HG03196 (cell line): ENCODE measurements around the gene SLC3A2.
A peak's percentile ranks its signal among the peaks of the same experiment; 100 is the strongest.

Source experiments
- ATAC-seq: cut with Tn5 transposase; IDR thresholded peaks from one replicate; pipeline ENCODE4 v1.9.1; 2021; ENCODE audit not compliant: unreplicated experiment

SLC3A2 gene

DNA sequence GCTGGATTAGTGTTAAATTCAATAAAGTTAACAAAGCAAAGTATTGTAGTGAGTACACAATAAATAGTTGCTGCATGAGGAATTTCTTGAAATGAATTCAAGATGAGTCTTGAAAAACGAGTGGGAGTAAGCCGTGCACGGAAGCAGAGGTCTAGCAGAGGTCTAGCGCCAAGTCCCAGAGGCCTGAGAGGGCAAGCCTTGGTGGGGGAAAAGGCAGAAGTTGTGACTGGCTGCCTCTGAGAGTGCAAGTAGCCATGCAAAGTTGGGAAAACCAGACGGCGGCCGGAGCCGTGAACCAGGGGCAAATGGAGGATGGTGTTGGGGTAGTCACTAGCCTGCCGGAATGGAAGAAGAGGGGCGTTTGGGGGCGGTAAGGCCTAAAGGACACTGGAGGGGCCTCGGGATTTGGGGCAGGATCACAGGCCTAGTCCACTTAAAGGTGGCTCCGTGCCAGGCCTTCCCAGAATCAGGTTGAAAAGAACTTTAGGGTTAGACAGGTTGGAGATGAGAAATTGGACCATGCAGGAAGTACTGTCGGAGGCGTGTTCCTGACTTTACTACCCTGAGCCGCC, 379 bp upstream of the SLC3A2 start:
- ATAC-seq = peak; percentile 13

DNA sequence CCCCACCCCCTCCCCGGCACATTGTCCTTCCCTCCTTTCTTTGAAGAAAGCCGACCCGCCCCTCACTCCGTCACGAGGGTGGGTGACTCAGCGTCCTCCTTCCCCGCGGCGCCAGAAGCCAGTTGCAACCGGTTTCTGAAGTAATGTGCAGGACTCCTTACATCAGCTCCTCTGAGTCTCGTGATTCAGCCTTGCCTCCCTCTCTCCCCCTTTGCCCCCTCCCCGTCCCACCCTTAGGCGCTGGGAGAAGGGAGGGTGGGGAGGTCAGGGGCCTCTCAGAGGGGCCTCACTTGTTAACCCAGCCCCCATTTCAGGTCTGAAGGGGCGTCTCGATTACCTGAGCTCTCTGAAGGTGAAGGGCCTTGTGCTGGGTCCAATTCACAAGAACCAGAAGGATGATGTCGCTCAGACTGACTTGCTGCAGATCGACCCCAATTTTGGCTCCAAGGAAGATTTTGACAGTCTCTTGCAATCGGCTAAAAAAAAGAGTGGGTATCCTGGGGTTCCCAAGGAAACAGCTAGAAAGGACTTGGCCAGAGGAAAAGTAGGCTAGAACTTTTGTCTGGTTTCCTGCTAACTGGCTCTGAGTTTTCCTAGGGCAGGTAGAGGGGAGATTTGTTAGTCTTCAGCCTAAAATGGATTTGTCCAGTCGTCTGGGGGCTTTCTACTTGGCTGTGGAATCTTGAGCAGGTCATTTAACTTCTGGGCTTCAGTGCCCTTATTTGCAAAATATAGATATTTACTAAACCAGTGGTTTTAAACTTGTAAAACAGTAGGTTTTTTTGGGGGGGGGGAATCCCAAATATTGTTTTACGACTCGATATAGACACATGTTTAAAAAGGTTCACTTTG, 1.1 kb downstream of the SLC3A2 start:
- peak; percentile 49 for ATAC-seq

DNA sequence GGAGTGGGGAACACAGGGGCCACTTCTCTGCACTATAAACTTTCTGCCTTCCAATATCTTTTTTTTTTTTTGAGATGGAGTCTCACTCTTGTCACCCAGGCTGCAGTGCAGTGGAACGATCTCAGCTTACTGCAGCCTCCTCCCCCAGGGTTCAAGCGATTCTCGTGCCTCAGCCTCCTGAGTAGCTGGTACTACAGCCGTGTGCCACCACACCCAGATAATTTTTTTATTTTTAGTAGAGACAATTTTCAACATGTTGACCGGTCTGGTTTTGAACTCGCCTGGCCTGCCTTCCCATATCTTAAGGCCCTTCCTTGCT, 1.7 kb downstream of the SLC3A2 start:
- no peak for ATAC-seq

DNA sequence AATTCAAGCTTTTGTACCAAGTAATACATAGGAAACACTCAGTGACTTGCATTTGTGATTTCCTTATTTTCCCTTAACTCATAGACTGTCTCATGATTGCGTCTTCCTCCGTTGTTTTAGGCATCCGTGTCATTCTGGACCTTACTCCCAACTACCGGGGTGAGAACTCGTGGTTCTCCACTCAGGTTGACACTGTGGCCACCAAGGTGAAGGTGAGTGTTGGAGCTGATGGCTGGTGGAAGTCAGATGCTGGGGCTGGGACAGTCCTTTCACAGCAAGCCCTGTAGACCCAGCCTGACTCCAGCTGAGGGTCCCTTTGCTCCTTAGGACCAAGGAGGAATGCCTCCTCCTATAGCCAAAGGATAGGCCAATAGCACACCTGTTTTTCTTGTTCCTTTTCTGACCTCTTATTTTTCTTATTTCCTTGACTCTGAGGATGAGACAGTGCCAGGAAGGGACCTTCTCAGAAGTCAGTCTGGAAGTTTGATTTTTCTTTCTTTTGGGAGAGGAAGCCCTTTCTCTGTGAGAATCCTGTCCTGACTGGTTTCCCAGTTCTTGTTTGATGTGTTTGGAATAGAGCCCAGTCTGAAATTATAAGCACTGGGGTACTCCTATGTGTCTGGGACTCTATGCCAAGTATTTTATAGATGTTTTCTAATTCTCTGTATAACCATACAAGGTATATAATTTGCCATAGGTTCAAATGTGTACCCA, 2.2 kb downstream of the SLC3A2 start:
- no peak for ATAC-seq

DNA sequence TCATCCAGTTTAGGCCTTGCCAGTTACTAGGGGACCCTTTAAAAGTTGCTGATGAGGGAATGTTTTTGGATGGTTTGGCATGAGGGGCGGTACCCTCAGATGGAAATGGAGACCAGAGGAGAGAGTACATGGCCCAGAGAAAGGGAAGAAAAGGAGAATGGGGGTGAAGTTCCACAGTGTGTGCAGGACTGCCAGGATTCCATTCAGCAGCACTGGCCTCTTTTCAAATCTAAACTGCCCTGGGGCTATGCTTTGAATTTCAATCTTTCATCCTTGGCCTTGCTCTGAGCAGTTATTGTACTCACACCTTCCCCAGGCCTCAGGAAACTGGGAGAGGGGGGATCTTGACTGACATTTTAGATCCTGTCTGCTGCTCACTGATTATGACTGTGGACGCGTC, 3.0 kb downstream of the SLC3A2 start:
- ATAC-seq = no peak

DNA sequence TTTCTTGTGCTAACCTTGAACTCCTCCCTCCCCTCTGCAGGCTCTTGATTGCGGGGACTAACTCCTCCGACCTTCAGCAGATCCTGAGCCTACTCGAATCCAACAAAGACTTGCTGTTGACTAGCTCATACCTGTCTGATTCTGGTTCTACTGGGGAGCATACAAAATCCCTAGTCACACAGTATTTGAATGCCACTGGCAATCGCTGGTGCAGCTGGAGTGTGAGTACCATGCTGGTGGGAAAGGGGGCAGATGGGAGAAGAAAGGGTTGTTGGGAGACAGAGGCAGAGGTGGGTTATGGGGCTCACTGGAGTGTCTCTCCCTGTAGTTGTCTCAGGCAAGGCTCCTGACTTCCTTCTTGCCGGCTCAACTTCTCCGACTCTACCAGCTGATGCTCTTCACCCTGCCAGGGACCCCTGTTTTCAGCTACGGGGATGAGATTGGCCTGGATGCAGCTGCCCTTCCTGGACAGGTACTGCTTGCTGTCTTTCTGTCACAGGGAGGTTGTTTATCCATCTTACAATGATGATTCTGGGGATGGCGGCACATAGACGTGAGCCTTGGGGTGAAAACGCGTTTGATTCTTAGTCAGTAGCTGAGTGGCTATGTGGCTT, 4.5 kb downstream of the SLC3A2 start:
- ATAC-seq = no peak

DNA sequence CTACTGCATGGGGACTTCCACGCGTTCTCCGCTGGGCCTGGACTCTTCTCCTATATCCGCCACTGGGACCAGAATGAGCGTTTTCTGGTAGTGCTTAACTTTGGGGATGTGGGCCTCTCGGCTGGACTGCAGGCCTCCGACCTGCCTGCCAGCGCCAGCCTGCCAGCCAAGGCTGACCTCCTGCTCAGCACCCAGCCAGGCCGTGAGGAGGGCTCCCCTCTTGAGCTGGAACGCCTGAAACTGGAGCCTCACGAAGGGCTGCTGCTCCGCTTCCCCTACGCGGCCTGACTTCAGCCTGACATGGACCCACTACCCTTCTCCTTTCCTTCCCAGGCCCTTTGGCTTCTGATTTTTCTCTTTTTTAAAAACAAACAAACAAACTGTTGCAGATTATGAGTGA, 7.7 kb downstream of the SLC3A2 start:
- ATAC-seq = no peak

DNA sequence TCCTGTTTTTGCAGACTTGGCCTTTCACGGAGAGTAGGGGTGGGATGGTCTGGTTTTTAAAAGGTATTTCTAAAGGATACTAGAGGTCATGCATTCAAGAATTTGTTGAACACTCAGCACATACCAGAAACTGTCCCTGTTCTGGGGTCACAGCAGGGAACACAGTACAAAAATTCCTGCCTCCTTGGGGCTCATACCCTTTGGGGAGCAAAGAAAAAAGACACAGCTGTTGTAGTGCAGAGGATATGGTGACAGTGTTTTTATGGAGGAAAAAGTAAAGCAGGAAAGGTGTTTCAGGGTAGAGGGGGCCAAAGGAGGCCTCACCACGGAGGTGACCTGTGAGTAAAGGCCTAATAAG, 8.4 kb downstream of the SLC3A2 start:
- ATAC-seq = no peak

DNA sequence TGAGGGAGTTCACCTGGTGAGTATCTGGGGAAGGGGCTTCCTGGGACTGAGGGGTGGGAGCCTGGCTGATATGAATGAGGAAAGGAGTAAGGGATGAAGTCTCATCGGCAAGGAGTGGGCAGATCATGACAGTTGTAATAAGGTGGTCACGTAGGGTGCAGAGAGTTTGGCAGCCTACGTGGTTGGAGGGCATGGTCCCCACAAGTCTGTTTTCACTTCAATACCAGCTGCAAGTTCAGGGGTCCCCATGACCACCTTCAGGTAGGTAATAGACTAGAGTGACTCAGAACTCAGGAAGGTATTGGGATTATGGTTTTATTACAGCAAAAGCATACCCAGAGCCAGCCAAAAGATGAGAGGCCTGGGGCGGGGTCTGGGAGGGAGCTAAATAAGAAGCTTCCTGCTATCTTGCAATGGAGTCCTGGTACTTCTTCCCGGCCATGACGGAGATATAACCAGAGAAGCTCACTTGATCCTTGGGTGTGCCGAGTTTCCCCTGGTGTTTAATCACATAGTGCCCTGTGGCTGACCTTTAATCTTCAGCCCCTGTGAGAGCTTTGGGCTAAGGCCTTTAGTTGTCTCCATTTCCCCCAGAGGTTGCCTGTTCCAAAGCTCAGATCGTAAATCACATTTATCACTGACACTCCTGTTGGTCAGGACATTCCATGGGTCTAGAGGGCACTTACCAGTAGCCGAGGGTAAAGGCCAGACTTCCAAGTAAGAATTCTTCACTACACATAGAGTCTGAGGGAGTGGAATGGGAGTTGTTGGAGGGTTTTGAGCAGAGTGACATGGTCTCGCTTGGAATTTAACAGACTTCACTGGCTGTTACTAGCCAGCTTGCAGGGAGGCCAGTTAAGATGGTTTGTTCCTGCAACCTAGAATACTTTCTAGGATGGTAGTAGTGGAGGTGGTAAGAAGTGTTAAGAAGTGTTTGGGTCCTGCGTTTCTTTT, 9.1 kb downstream of the SLC3A2 start:
- ATAC-seq = no peak

DNA sequence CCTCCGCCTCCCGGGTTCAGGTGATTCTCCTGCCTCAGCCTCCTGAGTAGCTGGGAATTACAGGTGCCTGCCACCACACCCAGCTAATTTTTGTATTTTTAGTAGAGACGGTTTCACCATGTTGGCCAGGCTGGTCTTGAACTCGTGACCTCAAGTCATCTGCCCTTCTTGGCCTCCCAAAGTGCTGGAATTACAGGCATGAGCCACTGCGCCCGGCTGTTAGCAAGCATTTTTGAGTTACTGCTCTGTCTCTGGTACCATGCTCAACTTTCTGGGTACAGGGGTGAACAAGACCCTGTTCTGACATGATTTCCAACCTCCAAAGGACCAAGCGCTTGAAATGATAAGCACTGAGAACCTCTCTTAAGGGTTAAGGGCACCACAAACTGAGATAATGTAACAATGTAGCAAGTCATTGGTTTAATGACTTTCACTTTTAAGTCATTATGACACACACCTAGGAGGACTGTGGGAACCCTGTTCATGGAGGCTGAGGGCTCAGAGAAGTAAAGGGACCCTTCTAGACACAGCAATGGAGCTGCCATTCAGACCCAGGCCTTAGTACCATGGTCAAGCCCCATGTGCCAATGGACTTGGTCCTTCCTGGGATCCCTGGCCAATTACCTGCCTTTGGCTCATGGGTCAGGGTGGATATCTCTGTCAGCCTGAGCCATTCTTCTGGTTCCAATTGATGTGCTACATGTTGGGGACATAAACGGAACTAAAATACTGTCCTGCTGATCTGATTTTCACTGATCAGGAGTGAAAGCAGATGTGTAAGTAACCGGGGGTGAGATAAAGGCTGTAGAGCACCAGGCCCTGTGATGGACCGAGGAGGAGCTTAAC, 11.6 kb downstream of the SLC3A2 start:
- no peak for ATAC-seq

DNA sequence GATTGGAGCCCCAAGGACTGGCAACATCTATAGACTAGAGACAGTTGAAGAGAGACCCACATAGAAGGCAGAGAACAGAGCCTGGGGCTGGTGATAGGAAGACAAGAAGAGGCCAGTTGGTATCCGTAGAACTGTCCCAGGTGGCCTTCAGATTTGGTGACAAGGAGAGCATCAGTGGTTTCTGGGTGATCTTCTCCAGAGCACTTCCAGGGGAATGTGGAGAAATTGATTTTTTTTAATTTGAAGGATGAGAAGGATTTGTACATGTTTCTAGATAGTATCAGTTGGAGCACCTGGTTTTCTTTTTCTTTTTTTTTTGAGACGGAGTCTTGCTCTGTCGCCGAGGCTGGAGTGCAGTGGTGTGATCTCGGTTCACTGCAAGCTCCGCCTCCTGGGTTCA, 14.8 kb downstream of the SLC3A2 start:
- ATAC-seq = no peak

DNA sequence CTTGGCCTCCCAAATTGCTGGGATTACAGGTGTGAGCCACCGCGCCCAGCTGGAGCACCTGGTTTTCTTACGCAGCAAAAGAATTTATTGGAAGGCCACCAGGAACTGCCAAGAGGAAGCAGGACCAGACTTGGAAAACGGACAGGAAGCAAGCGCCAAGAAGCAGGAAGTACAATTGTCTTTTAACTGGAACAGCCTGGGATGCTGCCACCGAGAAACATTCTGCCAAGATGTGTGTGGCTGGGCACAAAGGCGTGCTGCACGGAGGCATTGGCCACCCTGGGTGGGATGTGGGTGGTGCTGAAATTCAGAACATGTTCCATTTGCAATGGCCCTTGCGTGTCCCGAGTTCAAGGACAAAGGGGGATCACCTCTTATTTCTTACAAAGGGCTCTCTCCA, 15.4 kb downstream of the SLC3A2 start:
- ATAC-seq = no peak

DNA sequence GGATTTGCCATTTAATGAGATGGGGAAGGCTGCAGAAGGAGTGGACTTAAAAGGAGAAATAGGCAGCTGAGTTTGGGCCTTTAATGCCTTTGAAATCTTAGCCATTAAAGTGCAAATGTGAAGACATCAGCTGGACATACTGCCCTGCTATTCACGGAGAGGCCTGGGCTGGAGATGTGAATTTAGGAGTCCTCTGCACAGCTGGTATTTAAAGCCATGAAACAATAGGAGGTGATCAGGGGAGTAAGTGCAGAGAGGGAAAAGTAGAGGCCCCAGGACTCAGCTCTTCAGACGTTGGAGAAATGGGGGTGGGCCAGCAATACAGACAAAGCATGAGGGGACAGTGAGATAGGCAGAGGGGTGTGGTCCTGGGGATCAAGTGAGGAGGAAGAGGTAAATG, 16.6 kb downstream of the SLC3A2 start:
- ATAC-seq = no peak

DNA sequence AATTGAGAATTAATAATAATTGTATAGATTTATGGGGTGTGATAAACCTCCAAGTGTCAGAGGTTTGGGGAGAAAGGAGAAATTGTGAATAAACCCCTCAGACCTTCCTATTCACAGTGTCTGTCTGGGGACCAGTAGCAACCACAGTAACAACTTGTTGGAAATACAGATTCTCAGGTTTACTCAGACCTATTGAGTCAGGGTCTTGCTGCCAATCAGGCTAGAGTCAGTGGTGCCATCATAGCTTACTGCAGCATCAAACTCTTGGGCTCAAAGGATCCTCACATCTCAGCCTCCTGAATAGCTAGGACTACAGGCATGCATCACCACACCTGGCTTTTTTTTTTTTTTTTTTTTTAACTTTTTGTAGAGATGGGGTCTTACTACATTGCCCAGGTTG, 17.3 kb downstream of the SLC3A2 start:
- ATAC-seq = no peak

DNA sequence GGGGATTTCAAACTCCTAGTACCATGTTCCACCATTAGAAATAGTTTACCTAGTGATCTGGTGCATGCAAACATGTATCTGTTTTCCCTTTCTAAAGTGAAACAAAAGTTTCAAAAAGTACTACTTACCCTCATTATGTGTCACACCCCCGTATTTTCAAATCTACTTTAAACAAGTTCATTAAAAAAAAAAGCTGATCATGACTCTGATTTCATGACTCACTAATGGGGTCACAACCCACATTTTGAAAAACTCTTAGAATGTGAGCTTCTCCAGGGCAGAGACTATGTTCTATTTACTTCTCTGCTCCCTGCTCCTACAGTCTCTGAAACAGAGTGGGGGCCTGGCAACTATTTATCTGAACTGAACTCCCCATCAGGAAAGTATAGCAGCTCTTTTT, 22.2 kb downstream of the SLC3A2 start:
- no peak for ATAC-seq

DNA sequence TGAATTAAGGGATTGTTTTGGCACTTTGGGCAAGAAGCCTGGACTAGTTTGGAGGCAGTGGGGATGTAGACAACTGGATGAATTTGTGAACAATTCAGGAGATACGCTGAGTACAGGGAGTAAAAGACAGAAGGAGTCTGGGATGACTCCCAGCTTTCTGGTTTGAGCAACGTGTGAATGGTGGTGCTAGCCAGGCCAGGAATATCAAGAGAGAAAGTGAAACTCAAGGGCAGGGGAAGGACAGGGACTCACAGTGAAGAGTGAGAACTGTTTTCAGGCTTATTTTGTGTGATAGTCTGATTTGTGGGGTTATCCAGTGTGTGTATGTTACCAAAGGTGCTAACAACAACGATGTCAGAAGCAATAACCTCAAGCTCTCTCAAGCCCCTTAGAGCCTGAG, 24.6 kb downstream of the SLC3A2 start:
- ATAC-seq = no peak

DNA sequence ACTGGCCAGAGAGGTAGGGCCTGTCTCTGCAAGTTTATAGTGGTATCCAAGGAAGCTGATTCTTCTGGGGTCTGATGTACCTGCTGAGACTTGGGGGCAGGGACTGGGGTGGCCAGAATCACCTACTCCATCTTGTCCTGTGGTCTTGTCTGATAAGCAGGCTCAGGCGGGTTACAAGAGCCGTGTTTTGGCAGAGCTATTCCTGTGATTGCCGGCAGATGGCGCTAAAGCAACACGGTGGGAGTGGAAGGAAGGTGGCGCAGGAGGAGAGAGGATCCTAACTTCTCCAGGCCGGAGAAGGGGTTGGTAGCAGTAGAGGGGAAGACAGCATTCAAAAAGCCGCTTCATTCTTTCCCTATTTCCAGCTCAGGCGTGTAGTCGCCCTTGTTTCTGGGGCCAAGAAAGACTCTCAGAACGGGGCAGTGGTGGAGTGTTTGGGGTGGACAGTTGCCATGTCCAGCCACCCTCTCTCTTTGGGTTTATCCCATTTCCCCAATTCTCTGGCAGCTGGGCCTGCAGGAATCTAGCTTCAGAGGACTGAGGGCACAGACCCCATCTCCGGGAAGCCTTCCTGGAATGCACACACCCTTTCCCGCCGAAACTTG, 25.3 kb downstream of the SLC3A2 start:
- no peak for ATAC-seq

DNA sequence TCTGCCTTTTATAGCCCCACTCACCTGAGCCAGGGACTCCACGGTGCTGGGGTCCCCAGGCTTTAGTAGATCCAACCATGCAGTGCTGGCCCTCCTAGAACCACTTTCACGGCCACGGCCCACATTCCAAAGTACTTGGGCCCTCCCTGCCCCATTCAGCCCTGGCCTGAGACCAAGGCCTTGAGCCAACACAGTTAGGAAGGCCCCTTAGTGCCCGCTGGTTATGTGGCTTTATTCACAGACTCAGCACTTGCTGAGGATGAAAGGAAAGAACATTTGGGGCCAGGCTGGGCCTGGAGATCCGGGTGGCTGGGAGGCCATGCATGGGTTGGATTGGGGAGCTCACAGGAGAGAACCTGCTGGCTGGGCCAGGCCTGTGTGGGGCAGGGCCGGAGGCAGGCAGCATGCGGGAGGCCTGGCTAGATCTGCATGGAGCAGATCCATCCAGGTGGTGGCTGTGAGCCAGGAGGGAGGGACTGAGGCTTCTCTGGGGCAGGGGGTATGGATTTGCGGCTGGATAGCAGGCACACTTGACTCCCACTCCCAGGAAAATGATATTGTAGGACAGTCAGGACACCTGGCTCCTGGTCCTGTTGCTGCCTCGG, 27.9 kb downstream of the SLC3A2 start:
- ATAC-seq = no peak
